Suprapubic skin (tissue), 4 donors: ENCODE data around the gene CALM3. TPM values are rescaled to one million over a fixed set of nuclear protein-coding genes. Genes with fewer than 3 reads are reported as not detected.
"Not testable (repeated sequence)": the region's sequence is repeated elsewhere in the genome, so short reads cannot be mapped to it uniquely, and the experiment has no call there.

Source experiments
- DNase-seq, 2 donors: peaks; one replicate each; pipeline ENCODE4 v3.0.0-alpha.2; 2019; ENCODE audit warnings: low spot score in 2 of 2
- H3K27ac ChIP-seq: fragments of 200-600 bp; sonication (generic); one replicate; pipeline ENCODE4 v1.5.1; 2019
- H3K27me3 ChIP-seq: fragments of 200-600 bp; sonication (generic); one replicate; pipeline ENCODE4 v1.5.1; 2019
- H3K36me3 ChIP-seq: fragments of 200-600 bp; sonication (generic); one replicate; pipeline ENCODE4 v1.5.1; 2019
- H3K4me1 ChIP-seq: fragments of 200-600 bp; sonication (generic); one replicate; pipeline ENCODE4 v1.5.1; 2019
- H3K4me3 ChIP-seq: fragments of 200-600 bp; sonication (generic); one replicate; pipeline ENCODE4 v1.5.1; 2019; ENCODE audit warnings: mild to moderate bottlenecking
- H3K9me3 ChIP-seq: fragments of 200-600 bp; sonication (generic); one replicate; pipeline ENCODE4 v1.5.1; 2019
- EP300 ChIP-seq: sonication (generic); formaldehyde crosslinking; IDR thresholded peaks from one replicate; pipeline ENCODE4 v1.6.1; 2017; ENCODE audit warnings: antibody characterized with exemption
- POLR2A ChIP-seq, 2 donors: fragments of 450-650 bp; IDR thresholded peaks; one replicate each; pipeline ENCODE4 v1.6.1; 2017; ENCODE audit warnings: antibody characterized with exemption in 2 of 2, mild to moderate bottlenecking in 2 of 2, moderate library complexity in 2 of 2
- POLR2AphosphoS5 ChIP-seq, 3 donors: sonication (generic); formaldehyde crosslinking; IDR thresholded peaks; one replicate each; pipeline ENCODE4 v1.6.1; 2017; ENCODE audit warnings: antibody characterized with exemption in 3 of 3
- WGBS: methylation state at CpG from one replicate; pipeline ENCODE4 v1.1.5; 2018; 5-methylcytosine and 5-hydroxymethylcytosine counted together
- total RNA-seq, 4 donors: library from RNA; depleted of rRNA; stranded (reverse); fragments of >200 nt; gene quantifications; one replicate each; pipeline ENCODE4 v1.1.0, GENCODE V29; 2016
- TF ChIP-seq, protein P1 (sequence below), 2 donors: fragments of 200-600 bp in 1 of 2; fragments of 450-650 bp in 1 of 2; sonication (generic) in 1 of 2; IDR thresholded peaks; one replicate each; pipeline ENCODE4 v1.5.1; 2016 to 2019; ENCODE audit warnings: antibody characterized with exemption in 2 of 2, mild to moderate bottlenecking in 1 of 2, moderate library complexity in 1 of 2

Gene CALM3
- 100 to 1,000 TPM in 1 of 4 donors, 10 to 100 TPM in 3; 56.0 to 102 (median 78.6) TPM for total RNA-seq

DNA sequence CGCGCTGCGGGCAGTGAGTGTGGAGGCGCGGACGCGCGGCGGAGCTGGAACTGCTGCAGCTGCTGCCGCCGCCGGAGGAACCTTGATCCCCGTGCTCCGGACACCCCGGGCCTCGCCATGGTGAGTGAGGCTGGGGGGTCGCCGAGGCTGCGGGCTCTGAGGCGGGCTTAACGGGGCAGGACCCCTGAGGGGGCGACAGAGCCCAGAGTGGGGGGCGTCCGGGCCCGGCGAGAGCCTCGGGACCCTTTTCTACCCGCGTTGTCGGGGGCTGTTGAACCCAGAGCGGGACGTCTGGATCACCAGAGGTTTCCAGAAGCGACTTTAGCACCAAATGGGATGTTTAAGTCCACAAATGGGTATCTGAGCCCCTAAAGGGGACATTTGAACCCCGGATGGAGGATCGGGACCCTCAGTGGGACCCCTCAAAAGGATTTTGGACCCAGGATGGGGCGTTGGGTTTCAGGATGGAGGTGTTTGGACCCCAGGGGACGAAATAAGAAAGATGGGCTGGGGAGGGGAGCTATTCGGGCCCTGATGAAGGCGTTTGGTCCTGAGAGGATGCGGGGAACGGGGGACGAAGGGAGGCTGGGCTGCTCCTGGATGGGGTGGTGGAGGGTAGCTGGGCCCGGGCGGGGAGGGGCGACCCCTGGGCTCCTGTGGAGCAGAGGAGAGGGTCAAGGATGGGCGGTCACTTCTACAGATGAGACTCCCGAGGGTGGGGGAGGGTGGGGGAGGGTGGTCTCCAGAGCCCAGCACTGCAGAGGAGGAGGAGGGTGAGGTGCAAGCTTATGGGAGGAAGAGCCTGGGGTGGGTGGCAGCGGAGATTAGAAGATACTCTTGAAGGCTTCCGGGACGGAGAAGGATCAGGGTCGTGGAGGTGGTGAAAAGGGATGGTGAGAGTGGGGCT, at the start of gene CALM3:
Gene CALM3 (plus strand): TSS at position 13 of the 907 bp plus-strand sequence. CDS start 105 bp downstream, at position 118.
- Histone ChIP-seq H3K36me3 (peaks cover 10% of the 10 kb centered on the region), H3K27ac (peak within 1 kb of the TSS; percentile 96)

DNA sequence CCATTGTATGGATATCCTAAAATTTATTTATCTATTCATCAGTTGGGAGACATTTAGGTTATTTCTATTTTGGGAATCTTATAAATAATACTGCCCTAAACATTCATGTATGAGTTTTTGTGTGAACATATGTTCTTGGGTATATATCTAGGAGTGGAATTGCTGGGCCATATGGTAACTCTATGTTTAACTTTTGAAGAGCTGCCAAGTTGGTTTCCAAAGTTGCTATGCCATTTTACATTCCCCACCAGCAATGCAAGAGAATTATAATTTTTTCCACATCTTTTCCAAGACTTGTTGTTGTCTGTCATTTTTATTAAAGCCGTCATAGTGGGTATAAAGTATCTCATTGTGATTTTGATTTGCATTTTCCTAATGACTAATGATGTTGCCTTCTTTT, 48.2 kb upstream of the CALM3 start:
- Histone ChIP-seq H3K9me3 (peaks cover 7% of the 10 kb centered on the region), H3K27me3 (no peaks in the 10 kb centered on the region), H3K4me1 (no peaks in the 10 kb centered on the region), H3K27ac (no peak overlapping the region), H3K36me3 (no peaks in the 10 kb centered on the region), H3K4me3 (no peak overlapping the region)
- TF ChIP-seq EP300 (no peak), POLR2AphosphoS5 (IDR thresholded peaks at IDR 0.05) (no peak), POLR2A (IDR thresholded peaks at IDR 0.05) (no peak)
- TF ChIP-seq, protein P1, sequence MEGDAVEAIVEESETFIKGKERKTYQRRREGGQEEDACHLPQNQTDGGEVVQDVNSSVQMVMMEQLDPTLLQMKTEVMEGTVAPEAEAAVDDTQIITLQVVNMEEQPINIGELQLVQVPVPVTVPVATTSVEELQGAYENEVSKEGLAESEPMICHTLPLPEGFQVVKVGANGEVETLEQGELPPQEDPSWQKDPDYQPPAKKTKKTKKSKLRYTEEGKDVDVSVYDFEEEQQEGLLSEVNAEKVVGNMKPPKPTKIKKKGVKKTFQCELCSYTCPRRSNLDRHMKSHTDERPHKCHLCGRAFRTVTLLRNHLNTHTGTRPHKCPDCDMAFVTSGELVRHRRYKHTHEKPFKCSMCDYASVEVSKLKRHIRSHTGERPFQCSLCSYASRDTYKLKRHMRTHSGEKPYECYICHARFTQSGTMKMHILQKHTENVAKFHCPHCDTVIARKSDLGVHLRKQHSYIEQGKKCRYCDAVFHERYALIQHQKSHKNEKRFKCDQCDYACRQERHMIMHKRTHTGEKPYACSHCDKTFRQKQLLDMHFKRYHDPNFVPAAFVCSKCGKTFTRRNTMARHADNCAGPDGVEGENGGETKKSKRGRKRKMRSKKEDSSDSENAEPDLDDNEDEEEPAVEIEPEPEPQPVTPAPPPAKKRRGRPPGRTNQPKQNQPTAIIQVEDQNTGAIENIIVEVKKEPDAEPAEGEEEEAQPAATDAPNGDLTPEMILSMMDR (IDR thresholded peaks at IDR 0.05), result no peak
- 89% methylated on average over 1 of the region's 1 CpG for WGBS
- no peak for DNase-seq

More for the DNA sequence above, at the start of gene CALM3:
- Histone ChIP-seq H3K9me3 (no peaks in the 10 kb centered on the region), H3K4me1 (peaks cover 49% of the 10 kb centered on the region), H3K4me3 (peak within 1 kb of the TSS; percentile 78), H3K27me3 (no peaks in the 10 kb centered on the region)
- TF ChIP-seq, protein P1 (IDR thresholded peaks at IDR 0.05), result no peak
- peak in 1 of 2 donors; percentile 59 for TF ChIP-seq POLR2A (IDR thresholded peaks at IDR 0.05)
- WGBS, result 1% methylated on average over 30 of the region's 51 CpGs
- DNase-seq, result peak in 1 of 2 donors; percentile 77

DNA sequence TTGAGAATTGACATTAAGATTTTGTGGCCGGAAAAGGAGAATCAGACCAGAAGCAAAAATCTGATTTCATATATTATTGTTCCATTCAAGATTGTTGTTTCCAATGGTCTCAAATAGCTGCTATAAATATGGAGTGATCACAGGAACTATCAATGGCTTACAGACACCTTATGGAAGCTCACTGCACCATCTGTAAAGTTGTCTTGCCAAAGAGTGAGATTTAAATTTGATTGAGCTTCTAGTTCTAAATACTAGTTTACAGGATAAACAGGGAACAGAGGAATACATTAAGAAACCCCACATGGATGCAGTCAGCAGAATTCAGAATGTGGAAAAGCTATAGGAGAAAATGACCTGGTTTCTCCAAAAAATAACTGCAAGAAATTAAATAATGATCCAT, 47.0 kb upstream of the CALM3 start:
- no peak for TF ChIP-seq POLR2A (IDR thresholded peaks at IDR 0.05)
- TF ChIP-seq EP300, result no peak
- TF ChIP-seq POLR2AphosphoS5 (IDR thresholded peaks at IDR 0.05), result no peak
- TF ChIP-seq, protein P1 (IDR thresholded peaks at IDR 0.05), result no peak
- DNase-seq, result no peak
- H3K4me1 ChIP-seq, result no peaks in the 10 kb centered on the region
- H3K36me3 ChIP-seq, result no peaks in the 10 kb centered on the region
- H3K9me3 ChIP-seq, result peaks cover 7% of the 10 kb centered on the region
- no peaks in the 10 kb centered on the region for H3K27me3 ChIP-seq
- no peak overlapping the region for H3K4me3 ChIP-seq
- no peak overlapping the region for H3K27ac ChIP-seq
- WGBS, result 92% methylated on average over 1 of the region's 1 CpG

DNA sequence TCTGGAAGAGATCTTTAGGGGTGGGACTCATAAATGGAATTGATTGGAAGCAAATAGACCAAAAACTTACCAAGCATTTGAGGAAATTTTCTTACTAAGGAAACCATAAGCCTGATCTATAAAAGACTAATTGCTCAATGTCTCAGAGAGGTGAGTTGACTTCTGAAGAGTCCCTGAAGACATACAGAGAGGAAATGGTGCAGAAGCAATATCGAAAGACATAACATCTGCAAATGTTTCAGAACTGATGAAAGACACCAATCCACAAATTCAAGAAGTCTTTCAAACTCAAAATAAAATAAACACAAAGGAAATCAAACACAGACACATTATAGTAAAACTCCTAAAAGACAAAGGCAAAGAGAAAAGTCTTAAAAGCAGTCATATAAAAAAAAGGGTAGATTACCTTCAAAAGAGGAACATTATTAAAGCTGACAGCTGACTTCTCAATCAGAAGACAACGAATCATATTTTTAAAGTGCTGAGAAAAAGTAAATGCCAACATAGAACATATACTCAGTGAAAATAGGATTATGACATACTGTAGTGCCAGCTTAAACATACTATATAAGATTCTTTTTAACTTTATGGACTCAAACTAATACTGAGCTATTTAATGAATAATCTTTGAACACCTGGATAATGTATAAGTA, 45.4 kb upstream of the CALM3 start:
- no peak for DNase-seq
- Histone ChIP-seq H3K9me3 (no peaks in the 10 kb centered on the region), H3K27ac (no peak overlapping the region), H3K27me3 (no peaks in the 10 kb centered on the region), H3K4me1 (no peaks in the 10 kb centered on the region), H3K4me3 (no peak overlapping the region), H3K36me3 (no peaks in the 10 kb centered on the region)
- WGBS, result 37% methylated on average over 2 of the region's 2 CpGs
- TF ChIP-seq POLR2A (IDR thresholded peaks at IDR 0.05) (no peak), POLR2AphosphoS5 (IDR thresholded peaks at IDR 0.05) (no peak), EP300 (no peak)
- TF ChIP-seq, protein P1 (IDR thresholded peaks at IDR 0.05), result no peak

DNA sequence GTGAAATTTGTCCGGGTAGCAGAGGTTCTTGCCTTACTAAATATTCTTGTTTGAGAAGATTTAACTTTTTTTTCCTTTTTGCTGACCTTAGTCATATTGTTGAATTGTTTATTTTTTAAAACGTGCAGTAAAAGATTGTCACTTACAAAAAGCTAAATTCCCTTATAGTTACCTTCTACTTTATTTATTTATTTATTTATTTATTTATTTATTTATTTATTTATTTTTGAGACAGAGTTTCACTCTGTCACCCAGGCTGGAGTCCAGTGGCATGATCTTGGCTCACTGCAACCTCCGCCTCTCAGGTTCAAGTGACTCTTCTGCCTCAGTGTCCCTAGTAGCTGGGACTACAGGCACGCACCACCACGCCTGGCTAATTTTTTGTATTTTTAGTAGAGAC, 44.7 kb upstream of the CALM3 start:
- H3K4me3 ChIP-seq, H3K4me1 ChIP-seq, H3K9me3 ChIP-seq, H3K27ac ChIP-seq, H3K27me3 ChIP-seq, H3K36me3 ChIP-seq: not testable (repeated sequence)
- DNase-seq, result peak in 1 of 2 donors; percentile 29
- WGBS, result 80% methylated on average over 5 of the region's 5 CpGs
